HG02840 (cell line): ENCODE results near the gene SARDH.

Source experiments
- ATAC-seq: cut with Tn5 transposase; IDR thresholded peaks from one replicate; pipeline ENCODE4 v1.9.1; 2021; ENCODE audit warnings: mild to moderate bottlenecking, moderate library complexity, moderate number of reproducible peaks; ENCODE audit not compliant: unreplicated experiment, low FRiP score

The SARDH gene

DNA sequence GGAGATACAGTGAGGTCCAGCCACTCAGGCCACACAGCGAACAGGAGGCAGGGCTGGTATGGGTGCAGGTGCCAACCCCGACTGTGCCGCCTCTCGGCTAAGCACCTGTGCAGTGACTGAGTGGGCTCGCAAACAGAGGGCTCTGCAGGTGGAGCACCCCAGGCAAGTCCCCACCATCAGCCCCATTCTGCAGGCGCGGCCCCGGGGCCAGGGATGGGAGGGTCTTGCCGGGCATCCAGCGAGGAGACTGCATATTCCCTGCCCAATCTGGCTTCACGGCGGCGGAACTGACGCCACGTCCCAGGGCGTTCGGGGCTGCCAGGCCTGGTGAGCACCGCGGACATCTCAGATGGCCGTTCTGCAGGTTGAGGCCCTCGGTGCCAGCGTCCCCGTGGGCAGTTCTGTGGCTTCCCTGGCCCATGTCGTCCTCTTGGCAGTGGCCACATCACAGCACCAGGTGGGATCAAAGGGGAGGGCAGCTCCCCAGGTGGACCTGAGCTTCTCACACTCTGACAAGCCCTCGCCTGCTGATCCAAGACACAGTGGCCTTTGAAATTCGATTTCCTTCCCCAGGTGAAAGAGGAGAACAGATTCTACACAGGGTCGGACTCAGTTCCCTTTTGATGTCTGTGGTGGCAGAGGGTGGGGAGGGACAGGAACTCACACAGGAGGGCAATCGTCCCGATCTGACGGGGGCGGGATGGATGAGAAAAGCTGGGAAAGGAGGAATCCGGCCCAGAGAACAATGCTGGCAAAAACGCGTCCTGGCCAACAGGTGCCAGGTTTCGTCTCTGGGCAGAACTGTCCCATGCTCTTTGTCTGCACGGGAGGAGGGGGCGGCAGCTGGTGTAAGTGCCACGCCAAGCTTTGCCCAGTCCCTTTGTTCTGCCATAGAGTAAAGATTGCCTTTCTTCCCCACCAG is 83.2 kb downstream of the SARDH start:
- ATAC-seq = no peak

DNA sequence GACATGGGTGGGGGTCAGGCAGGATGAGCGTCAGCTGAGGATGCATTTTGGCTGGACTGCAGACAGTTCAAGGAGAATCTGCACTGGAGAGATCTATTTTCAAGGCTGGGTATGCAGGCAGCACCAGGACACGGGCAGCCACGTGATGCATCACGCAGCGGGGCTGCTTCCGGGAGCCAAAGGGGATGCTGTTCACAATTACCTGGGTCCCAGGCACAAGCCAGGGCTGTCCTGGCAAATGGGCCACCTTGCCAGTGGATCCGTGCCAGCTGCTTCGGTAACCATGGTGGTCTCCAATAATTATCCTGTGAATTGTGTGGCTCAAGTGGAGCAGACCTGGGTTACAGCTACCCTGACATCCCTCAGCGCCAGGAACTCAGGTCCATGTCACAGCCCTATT is 84.5 kb downstream of the SARDH start:
- ATAC-seq = no peak

DNA sequence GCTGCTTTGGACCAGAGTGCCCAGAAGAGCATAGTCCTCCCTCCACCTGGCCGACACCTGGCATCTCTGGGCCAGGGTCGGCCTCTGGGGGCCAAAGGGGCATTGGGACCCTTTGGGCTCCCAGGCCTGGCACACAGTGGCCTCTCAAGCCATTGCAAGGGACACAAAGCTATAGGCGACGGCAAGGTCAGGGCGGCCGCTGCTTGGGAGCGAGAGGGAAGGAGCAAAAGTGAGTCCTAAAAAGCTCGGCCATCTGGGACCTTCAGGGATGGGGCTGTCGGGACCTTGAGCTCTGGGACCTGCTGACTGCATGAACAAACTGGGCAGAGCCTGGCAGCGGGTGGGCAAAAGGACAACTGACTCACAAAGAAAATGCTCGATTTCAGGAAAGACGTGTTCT is 88.1 kb downstream of the SARDH start:
- ATAC-seq = no peak

DNA sequence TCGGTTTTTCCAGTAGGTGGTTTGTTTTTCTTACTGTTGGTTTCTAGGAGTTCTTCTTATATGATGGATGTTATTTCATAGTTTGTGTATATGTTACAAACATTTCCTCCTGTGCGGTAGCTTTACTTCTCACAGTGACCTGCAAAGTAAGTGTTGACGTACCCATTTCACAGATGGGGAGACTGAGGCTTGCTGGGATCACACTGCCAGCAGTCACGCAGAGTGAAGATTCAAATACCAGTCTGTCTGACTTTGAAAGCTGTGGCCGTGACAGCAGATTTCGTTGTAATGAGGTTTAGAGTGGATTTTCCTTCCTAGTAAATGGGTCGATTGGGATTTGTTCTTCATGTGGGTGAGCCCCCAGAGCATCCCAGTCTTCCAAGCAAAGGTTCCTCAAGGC is 89.0 kb downstream of the SARDH start:
- no peak for ATAC-seq

DNA sequence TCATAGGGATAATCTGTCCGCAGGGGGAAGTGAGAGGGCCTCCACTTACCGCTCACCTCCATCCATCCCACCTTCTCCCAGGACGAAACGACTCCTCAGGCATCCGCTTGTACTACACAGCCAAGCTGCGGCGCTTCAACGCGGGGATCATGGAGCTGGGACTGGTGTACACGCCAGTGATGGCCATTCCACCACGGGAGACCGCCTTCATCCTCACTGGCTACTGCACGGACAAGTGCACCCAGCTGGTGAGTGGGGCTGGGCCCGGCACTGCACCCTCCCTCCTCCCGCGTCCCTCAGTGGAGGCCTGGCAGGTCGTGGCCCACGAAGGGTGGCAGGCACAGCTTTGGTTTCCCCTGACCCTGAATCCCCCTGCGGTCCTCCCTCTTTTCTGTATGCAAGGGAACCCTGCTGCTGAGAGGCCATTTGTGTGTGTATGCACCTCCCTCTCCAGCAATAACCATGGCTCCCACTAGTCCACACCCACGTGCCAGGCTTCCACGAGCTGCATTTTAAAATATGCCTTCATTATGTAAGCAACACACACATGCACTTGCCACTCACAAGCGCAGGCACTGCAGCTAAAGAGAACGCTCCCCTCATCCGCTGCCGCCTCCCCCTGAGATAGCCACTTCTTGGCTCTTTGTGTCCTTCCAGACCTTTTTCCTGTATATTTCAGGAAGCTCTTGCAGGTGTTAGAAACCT is 90.2 kb downstream of the SARDH start:
- no peak for ATAC-seq

DNA sequence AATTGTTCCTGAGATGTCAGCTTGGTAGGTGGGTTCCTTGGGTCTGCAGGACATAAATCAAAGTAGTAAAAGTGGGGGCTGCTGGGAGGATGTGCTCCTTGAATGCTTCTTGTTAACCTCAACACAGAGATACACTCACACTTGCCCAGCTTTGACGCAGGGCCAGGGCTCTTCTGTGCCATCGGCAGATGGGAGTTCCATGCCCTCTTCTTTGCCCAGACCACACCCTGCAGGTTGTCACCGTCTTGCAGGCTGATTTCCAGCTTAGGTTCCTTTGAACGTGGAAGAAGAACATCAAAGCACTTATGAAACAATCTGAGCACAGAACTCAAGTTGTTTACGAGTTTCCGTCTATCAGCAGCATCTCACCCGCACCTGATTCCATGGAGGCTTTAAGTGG is 91.0 kb downstream of the SARDH start:
- ATAC-seq = no peak

DNA sequence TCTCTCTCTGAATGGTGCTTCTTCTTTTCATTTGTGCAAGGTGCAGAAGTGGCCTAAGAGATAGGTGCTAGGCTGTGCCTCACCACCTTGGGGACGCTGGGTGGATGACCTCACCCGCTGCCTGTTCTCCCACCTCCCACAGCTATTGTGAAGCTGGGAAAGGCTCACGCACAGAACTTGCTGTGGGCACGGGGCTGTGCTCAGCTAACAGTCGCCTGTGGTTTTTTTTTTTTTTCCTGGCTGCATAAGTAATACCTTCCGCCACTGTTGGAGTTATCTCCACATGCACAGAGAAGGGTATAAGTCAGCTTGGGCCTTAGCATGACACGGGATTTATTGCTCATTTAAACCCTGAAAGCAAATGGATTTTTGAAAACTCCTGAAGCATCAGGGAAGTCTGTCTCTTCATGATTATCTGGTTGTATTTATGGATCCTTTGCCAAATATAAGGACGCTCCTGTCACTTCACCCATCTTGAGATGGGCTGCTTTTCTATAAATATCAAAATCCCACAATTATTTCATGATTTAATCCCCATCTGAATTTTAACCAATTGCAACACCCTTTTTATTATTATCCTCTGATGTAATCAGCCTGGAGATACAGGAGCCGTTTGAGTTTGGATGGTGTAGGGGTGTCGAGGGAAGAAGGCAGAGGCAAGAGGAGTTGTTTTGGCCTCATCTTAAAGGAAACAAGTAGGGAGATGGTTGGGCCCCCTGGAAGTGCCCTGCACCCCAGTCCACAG is 93.0 kb downstream of the SARDH start:
- no peak for ATAC-seq

DNA sequence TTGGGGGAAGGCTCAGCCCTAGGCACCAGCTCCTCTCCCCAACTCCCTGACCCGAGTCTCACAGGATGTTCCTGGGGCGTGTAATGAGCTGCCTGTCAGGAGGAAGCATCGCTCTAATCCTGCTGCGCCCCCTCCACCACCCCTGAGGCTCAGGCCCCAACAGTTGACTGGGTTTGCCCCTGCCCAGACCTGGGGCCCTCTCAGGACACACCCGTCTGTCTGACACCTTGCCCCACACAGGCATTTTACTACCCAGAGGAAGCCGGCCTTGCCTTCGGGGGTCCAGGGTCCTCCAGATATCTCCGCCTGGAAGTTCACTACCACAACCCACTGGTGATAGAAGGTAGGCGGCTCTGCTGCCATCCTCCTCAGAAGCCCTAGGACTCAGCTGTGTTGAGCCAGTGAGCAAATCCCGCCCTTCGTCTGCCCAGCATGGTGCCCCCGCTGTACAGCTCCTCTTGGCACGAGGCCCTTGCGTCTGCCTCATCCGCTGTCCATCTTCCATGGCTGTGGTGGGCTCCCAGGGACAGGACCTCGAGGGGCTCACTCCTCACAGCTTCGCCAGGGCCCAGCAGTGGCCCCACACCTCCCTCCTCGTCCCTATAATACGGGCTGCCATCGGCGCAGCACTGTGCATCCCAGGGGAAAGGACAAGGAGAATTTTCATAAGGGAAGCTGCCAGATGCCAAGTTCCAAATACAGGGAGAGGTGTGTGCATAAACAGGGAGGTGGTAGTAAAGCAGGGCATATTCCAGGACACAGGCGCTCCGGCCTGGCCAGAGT is 94.0 kb downstream of the SARDH start:
- ATAC-seq = no peak

DNA sequence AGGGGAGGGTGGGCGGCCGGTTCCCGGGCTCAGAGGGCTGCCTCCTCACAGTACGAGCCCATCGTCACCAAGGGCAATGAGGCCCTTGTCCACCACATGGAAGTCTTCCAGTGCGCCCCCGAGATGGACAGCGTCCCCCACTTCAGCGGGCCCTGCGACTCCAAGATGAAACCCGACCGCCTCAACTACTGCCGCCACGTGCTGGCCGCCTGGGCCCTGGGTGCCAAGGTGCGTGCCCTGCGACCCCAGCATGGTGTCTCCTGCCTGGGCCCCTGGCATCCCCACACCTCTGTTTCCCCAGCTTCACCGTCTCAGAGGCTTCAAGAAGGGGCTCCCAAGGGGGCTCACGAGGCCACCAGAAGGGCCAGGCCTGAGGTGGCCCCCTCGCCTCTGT is 94.8 kb downstream of the SARDH start:
- no peak for ATAC-seq

DNA sequence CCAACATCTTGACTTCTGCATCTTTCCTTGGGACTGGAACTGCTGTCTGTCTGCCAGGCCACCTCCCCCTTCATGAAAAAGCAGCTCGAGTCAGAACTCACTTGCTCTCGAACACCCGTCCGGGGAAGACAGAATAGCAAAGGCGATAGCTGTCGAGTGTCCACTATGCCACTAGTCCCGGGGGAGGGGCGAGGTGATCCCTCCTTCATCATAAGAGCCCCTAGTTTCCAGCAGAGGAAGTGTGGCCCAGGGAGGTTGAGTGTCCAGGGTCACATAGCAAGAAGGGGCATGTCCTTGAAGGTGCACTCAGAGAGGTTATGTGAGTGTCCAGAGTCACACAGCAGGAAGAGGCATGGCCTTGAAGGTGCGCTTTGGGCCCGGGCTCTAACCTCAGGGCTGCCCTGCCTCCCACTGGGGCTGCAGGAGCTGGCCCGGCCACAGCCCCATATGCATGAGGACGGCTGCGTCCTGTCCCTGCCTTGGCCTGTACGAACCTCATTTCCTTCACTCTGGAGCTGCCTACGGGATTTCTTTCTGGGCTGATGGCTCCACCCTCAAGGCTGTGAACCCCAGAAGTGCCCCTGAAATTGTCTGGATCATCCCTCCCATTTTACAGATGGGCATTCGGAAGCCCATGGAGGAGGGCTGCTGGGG is 95.3 kb downstream of the SARDH start:
- ATAC-seq = no peak

DNA sequence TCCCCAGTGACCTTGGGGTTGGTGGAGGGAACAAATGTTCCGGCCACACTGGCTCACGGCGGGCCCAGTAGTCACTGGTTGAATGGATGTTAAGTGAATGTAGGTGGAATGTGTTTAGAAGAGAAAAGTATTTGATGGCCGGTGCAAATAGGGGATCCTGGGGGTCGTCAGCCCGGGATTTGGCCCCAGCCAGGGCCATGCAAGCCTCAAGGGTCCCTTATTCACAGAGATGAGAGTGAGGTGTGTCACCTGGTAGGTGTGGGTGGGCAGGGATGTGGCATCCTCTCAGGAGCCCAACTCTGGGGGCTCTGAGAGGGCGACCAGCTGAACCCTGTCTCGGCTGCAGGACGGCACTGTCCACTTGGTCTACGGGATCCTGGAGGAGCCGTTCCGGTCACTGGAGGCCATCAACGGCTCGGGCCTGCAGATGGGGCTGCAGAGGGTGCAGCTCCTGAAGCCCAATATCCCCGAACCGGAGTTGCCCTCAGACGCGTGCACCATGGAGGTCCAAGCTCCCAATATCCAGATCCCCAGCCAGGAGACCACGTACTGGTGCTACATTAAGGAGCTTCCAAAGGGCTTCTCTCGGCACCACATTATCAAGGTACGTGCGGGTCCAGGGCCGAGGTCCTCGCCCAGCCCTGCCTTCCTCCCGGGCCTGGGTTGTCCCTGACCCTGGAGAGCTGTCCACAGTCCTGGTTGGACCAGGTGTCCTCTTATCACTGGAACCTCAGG is 96.1 kb downstream of the SARDH start:
- ATAC-seq = no peak

DNA sequence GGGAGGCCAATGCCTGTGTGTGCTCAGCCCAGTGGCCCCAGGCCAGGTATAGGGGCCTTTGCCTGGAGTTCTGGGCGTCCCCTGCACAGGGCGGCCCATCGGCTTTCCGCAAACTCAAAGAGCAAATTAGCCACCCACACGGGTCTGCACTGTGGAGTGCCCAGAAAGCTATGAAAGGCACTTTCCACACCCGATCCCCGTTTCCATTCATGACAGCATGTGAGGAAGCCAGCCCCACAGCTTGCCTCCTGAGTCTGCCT is 96.8 kb downstream of the SARDH start:
- ATAC-seq = no peak

DNA sequence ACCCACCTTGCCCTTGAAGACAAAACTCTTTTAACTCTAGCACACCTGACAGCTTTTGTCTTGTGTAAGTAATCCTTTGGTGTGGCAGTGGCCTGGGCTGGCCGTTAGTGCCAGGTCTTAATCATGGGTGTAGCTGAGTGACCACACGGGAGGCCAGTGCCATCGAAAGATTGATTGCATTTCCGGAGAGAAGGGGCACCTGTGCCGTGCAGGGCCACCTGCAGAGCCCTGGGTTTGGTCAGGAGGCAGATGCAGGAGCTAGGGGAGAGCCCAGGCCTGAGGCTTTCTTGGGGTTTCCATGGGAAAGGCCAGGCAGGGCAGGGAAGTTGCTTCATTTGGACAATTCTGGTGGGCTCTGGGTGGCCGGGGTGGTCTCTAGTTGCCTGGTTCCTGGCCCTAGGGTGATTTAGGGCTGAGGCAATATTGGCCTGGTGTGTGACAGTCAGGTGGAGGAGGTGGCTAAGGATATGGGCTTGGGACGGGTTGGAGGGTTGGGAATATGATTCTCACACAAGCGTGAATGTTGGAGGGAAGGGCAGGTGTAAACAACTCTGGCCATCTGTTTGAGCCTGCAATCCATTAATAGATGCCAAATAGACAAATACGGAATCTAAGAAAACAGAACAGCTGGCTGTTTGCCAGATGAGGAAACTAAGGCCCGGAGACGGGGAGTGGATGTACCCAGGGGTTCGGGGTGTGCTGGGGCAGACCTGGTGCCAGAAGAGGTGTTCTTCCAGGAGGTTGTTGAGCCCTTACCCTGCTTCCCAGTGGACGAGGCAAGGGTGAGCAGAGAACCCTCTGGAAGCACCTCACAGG is 97.4 kb downstream of the SARDH start:
- no peak for ATAC-seq

DNA sequence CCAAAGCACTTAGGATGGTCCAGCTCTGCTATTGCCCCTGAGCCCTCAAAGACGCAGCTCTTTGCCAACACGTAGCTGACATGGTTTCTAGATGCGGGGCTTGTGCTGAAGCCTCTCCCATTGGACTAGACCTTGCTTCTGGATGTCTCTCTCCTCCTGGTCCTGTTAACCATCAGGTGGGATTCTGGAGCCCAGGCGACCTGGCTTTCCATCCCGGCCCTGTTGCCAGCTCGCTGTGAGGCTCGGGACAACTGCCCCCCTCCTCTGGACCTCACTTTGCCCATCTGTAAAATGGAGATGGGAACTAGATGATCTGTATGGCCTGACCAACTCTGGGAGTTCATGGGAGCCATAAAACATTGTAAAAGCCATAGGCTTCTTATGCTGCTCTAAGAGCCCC is 98.0 kb downstream of the SARDH start:
- ATAC-seq = no peak

DNA sequence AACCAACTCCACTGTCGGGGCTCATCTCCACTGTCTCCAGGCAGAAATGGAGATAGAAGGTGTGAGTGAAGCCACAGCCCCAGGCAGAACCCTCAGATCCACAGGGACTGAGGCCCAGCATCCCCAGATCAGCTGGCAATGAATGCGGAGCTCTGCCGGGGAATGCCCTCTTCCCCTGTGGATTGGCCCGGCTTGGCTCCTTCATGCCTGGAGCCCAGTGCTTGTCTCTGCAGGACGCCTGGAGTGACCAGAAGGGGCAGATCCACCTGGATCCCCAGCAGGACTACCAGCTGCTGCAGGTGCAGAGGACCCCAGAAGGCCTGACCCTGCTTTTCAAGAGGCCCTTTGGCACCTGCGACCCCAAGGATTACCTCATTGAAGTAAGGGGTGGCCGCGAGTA is 98.5 kb downstream of the SARDH start:
- ATAC-seq = no peak

DNA sequence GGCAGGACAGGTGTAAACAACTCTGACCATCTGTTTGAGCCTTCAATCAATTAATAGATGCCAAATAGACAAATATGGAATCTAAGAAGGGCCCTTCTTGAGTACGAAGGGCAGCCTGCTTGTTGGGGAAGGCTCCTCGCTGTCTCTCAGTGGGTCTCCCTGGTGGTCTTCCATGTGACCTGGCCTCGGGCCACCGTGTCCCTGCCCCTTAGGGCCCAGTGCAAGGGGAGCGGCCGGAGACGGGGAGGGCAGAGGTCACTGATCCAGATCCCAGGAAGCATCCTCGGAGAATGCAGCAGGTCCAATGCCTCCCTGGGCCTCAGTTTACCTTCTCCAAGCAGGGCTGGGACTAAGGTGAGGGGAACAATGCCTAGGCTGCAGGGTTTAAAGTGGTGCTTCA is 99.4 kb downstream of the SARDH start:
- no peak for ATAC-seq

DNA sequence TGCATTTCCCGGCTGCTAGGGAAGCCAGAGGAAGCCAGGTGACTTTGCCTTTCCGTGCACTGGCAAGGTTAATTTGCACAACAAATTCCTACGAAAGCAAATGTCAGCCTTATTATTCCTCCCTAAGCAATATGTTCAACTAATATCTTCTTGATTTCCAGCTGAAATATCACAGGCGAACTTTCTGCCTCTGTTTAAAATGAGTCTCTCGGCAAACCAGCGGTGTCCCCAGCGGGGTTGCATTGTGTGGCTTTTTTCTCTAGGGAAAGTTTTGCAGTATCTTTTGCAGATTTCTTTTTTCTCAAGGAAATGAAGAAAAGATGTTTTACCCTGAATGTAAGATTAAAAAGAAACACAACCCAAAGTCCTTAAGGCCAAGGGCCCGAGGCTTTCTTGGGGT is 100.1 kb downstream of the SARDH start:
- ATAC-seq = no peak

DNA sequence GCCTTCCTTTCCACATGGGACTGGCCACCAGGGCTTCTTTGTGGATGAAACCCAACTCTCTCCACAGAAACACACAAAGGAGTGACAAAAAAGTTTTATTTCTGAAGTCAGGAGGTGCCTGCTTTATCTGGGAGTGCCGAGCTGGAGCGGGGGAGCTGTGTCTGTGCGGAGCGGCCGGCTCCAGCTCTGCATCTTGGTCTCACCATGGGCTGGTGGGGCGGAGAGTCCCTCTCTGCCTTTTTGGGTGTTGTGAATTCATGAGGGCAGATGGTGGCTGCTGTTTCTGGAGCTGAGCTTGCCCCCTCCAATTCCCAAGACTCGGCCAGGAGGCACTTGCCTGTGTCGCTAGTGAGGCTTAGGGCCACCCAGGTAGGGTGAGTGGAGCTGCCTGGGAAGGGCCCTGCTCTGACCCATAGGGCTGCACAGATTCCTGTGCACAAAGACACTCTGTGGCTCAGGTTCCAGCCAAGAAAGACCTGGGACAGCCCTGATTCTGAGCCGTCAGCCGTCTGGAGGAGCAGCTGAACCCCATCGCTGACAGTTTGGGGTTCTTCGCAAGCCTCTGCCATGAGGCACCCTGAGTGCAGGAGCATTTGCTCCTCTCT is 100.6 kb downstream of the SARDH start:
- ATAC-seq = no peak
